Measurements from ENCODE around the gene ERFL. TPM values are rescaled to one million over a fixed set of nuclear protein-coding genes. Genes with fewer than 3 reads are reported as not detected.

The ERFL gene
- total and polyA plus RNA-seq, 3 donors from 2014 or later, result 0.78 to 2.4 (median 2.2) TPM

DNA sequence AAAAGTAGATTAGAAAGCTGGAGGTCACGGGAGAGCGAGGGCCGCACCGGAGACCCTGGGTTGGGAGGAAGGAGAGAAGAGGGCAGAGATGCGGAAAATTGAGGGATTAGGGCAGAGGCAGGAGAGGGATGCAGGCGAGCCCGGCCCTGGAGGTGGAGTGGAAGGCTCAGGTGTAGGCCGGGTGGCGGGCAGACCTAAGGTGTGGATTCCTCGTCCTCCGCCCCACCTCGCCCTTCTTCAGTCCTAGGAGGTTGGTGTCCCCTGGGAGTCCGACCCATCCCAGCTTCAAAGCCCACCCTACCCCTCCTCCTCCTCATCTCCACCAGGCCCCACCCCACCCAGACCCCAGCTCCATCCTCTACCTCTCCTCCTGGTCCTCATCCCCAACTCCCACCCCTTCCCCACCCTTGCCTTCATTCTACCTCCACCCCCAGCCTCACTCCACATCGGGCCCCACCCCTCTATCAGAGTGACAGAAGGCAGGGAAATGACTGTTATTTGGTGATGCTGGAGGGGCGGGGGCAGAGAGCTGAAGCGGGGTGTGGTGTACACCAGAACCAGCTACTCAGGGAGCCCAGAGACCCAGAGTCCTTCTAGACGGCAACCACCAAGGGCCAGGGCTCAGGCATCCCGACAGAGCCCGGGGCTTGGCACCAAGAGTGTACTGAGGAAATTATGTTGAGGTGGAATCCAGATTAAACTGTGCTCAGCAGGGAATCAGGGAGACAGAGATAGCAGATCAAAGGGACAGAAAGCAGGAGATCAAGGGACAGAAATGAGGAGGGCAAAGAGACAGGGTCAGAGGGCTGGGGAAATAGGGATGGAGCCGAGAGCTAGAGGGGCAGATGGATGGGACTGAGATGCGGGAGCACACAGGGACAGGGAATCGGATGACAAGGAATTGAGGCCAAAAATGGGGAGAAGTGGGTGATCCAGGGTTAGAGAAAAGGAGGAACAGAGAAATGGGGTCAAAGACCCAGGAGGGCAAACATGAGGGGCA, 6.4 kb downstream of the ERFL start:
- intact Hi-C loops (cut with DNase I; ENCODE audit: low total_unique reads), result no loop called here
- Histone ChIP-seq H3K27me3 (no peaks in the 10 kb centered on the region), H3K4me3 (no peak overlapping the region), H3K4me1 (no peaks in the 10 kb centered on the region), H3K27ac (no peak overlapping the region), H3K36me3 (ENCODE audit: low read depth, missing control alignments) (no peaks in the 10 kb centered on the region), H3K9me3 (no peaks in the 10 kb centered on the region)
- no peak for DNase-seq
- TF ChIP-seq POLR2A (IDR thresholded peaks at IDR 0.05), result no peak
- TF ChIP-seq, protein P1, sequence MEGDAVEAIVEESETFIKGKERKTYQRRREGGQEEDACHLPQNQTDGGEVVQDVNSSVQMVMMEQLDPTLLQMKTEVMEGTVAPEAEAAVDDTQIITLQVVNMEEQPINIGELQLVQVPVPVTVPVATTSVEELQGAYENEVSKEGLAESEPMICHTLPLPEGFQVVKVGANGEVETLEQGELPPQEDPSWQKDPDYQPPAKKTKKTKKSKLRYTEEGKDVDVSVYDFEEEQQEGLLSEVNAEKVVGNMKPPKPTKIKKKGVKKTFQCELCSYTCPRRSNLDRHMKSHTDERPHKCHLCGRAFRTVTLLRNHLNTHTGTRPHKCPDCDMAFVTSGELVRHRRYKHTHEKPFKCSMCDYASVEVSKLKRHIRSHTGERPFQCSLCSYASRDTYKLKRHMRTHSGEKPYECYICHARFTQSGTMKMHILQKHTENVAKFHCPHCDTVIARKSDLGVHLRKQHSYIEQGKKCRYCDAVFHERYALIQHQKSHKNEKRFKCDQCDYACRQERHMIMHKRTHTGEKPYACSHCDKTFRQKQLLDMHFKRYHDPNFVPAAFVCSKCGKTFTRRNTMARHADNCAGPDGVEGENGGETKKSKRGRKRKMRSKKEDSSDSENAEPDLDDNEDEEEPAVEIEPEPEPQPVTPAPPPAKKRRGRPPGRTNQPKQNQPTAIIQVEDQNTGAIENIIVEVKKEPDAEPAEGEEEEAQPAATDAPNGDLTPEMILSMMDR (IDR thresholded peaks at IDR 0.05), result no peak
- WGBS, 2 donors, result 43 to 48% methylated on average over 22 of the region's 22 CpGs

DNA sequence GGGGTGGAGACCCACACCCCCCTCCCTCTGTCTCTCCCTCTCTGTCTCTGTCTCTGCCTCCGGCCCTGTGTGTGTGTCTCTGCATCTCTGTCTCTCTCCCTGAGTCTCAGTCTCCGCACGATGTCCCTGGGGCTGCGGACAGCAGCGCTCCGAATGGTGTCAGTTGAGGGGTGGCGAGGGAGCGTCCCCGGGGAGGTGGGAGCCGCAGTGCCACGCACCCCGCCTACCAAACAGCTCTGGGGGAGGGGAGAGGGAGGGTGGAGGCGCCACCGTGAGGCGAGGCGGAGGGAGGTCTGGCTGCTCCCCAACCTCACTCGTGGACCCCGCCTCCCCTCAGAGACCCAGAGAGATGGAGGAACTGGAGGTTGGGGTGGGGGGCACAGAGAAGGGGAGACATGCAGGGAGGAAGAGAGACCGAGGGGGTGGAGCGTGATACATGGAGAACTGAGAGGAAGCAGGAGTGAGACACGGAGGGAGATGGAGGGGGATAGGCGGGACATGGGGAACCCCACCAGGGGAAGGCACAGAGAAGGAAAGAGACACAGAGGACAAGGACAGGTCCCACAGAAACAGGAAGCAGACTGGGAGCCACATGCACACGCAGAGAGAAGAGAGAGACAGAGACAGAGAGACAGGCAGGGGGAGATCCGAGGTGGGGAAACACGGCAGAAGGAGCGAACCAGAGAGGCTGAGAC, 7.2 kb downstream of the ERFL start:
- Histone ChIP-seq H3K4me3 (no peak overlapping the region), H3K4me1 (no peaks in the 10 kb centered on the region), H3K27ac (no peak overlapping the region), H3K27me3 (no peaks in the 10 kb centered on the region), H3K9me3 (no peaks in the 10 kb centered on the region), H3K36me3 (ENCODE audit: low read depth, missing control alignments) (no peaks in the 10 kb centered on the region)
- intact Hi-C loops (cut with DNase I; ENCODE audit: low total_unique reads), result no loop called here
- TF ChIP-seq, protein P1 (IDR thresholded peaks at IDR 0.05), result no peak
- no peak for TF ChIP-seq POLR2A (IDR thresholded peaks at IDR 0.05)
- WGBS, 2 donors, result 34 to 37% methylated on average over 22 to 26 of the region's 26 CpGs
- DNase-seq, result no peak

DNA sequence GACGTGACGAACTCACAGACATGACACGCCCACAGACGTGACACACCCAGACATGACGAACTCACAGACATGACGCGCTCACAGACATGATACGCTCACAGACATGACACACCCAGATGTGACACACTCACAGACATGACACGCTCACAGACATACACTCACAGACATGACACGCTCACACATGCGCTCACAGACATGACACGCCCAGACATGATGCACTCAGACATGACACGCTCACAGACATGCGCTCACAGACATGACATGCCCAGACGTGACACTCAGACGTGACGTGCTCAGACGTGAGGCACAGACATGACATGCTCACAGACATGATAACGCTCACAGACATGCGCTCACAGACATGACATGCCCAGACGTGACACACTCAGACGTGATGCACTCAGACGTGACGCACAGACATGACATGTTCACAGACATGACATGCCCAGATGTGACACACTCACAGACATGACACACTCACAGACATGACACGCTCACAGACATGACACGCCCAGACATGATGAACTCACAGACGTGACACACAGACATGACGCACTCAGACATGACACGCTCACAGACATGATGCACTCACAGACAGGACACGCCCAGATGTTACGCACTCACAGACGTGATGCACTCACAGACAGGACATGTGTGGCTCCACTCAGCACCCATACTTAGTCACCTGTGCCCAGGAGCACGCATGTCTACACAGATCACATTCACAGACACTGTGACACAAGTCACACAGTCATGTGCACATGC, 8.1 kb downstream of the ERFL start:
- intact Hi-C loops (cut with DNase I; ENCODE audit: low total_unique reads), result no loop called here
- no peaks in the 10 kb centered on the region for H3K9me3 ChIP-seq
- 90 to 92% methylated on average over 29 to 33 of the region's 33 CpGs for WGBS, 2 donors
- peaks cover 2% of the 10 kb centered on the region for H3K4me1 ChIP-seq
- no peaks in the 10 kb centered on the region for H3K36me3 ChIP-seq (ENCODE audit: low read depth, missing control alignments)
- TF ChIP-seq, protein P1 (IDR thresholded peaks at IDR 0.05), result no peak
- no peak for TF ChIP-seq POLR2A (IDR thresholded peaks at IDR 0.05)
- no peaks in the 10 kb centered on the region for H3K27me3 ChIP-seq
- H3K27ac ChIP-seq, result no peak overlapping the region
- no peak for DNase-seq
- no peak overlapping the region for H3K4me3 ChIP-seq

DNA sequence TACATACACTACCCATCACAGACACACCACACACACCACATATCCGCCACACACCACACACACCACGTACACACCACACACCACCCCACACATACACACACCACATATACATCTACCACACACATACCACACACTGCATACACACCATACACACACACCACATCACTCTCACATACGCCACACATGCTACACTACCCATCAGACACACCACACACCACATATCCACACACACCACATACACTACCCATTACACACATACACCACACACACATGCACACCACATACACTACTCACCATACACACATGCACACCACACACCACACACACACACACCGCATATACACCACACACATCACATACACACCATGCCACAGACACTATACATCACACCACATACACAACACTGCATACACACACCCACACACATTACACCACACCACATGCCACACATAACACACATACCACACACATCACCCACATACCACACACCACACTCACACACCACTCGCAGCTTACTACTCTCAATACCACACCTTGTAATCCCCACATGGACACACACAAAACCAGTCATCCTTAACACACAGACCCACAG, 9.5 kb downstream of the ERFL start:
- Histone ChIP-seq H3K27ac (no peak overlapping the region), H3K27me3 (no peaks in the 10 kb centered on the region), H3K36me3 (ENCODE audit: low read depth, missing control alignments) (no peaks in the 10 kb centered on the region), H3K4me1 (peaks cover 3% of the 10 kb centered on the region), H3K9me3 (no peaks in the 10 kb centered on the region), H3K4me3 (no peak overlapping the region)
- no peak for TF ChIP-seq POLR2A (IDR thresholded peaks at IDR 0.05)
- TF ChIP-seq, protein P1 (IDR thresholded peaks at IDR 0.05), result no peak
- WGBS, 2 donors, result 89 to 92% methylated on average over 5 of the region's 5 CpGs
- intact Hi-C loops (cut with DNase I; ENCODE audit: low total_unique reads), result no loop called here
- no peak for DNase-seq
